Neural progenitor cell (in vitro differentiated cells): ENCODE measurements around the gene WRAP73.

Experiments
- EZH2 ChIP-seq: fragments of 200-600 bp; sonication (generic); IDR thresholded peaks from 2 replicates; pipeline ENCODE4 v1.6.1; 2017; ENCODE audit warnings: antibody characterized with exemption, mild to moderate bottlenecking, moderate library complexity
- EZH2phosphoT487 ChIP-seq: fragments of 200-600 bp; sonication (generic); IDR thresholded peaks from 2 replicates; pipeline ENCODE4 v1.6.1; 2017; ENCODE audit warnings: antibody characterized with exemption
- TF ChIP-seq, protein P1 (sequence below): fragments of 200-600 bp; sonication (generic); IDR thresholded peaks from 2 replicates; pipeline ENCODE4 v1.5.1; 2017; ENCODE audit warnings: antibody characterized with exemption, mild to moderate bottlenecking

DNA sequence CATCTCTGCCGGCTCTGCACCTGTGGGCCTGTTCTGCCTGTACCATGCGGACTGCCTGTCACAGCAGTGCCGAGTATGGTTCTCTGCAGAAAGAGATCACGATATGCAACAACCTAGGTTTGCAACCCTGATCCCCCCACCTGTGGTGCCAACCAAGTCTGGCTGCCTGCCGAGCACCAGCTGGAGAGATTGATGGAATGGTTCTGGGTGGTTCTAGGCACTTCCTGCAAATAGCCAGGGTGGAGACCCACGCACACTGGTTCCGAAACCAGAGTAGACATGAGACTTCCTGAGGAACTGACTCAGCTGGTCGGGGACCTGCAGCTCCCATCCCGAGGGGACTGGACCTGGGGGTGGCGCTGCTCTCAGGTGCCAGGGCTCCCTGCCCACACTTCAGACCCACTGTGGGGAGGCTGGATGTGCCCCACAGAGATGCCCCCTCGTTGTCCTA lies 19.7 kb downstream of the WRAP73 start:
- TF ChIP-seq, protein P1, sequence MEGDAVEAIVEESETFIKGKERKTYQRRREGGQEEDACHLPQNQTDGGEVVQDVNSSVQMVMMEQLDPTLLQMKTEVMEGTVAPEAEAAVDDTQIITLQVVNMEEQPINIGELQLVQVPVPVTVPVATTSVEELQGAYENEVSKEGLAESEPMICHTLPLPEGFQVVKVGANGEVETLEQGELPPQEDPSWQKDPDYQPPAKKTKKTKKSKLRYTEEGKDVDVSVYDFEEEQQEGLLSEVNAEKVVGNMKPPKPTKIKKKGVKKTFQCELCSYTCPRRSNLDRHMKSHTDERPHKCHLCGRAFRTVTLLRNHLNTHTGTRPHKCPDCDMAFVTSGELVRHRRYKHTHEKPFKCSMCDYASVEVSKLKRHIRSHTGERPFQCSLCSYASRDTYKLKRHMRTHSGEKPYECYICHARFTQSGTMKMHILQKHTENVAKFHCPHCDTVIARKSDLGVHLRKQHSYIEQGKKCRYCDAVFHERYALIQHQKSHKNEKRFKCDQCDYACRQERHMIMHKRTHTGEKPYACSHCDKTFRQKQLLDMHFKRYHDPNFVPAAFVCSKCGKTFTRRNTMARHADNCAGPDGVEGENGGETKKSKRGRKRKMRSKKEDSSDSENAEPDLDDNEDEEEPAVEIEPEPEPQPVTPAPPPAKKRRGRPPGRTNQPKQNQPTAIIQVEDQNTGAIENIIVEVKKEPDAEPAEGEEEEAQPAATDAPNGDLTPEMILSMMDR, result no peak
- TF ChIP-seq EZH2 (no peak), EZH2phosphoT487 (no peak)
